Measurements from ENCODE around the gene NDUFB11.

The NDUFB11 gene

DNA sequence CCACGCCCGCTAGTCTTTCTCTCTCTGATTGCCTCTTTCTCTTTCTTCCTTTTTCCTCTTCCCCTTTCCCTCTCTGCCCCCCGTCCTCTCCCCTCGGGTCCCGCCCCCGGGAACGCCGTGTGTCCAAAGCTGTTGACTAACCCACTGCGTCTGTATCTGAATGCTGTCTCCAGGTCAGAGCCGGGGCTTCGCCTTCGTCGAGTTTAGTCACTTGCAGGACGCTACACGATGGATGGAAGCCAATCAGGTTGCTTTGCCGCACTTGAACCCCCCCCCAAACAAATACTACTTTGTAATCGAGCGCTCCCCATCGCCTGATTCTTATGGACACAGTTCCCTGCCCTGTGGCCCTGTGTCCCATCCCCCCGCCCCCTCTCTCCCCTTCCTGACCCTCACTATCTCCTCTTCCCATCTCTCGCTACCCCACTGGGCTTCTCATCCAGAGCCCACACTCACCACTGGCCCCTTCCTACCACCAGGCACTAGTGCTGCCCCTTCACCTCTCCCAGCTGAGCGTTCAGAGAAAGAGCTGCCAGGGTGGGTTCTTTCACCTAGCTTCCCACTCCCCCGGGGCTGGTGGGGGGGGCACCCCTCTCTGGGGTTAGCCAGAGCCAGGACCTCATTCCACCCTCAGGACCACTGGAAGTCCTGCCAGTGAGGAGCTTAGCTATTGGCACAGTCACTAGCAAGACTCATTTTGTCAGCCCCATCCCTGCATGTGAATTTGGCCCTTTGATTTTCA is 30.5 kb upstream of the NDUFB11 start:
- TF ChIP-seq, protein P1, sequence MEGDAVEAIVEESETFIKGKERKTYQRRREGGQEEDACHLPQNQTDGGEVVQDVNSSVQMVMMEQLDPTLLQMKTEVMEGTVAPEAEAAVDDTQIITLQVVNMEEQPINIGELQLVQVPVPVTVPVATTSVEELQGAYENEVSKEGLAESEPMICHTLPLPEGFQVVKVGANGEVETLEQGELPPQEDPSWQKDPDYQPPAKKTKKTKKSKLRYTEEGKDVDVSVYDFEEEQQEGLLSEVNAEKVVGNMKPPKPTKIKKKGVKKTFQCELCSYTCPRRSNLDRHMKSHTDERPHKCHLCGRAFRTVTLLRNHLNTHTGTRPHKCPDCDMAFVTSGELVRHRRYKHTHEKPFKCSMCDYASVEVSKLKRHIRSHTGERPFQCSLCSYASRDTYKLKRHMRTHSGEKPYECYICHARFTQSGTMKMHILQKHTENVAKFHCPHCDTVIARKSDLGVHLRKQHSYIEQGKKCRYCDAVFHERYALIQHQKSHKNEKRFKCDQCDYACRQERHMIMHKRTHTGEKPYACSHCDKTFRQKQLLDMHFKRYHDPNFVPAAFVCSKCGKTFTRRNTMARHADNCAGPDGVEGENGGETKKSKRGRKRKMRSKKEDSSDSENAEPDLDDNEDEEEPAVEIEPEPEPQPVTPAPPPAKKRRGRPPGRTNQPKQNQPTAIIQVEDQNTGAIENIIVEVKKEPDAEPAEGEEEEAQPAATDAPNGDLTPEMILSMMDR (IDR thresholded peaks at IDR 0.05; ENCODE audit: low read depth, low read length, missing control alignments) = no peak

DNA sequence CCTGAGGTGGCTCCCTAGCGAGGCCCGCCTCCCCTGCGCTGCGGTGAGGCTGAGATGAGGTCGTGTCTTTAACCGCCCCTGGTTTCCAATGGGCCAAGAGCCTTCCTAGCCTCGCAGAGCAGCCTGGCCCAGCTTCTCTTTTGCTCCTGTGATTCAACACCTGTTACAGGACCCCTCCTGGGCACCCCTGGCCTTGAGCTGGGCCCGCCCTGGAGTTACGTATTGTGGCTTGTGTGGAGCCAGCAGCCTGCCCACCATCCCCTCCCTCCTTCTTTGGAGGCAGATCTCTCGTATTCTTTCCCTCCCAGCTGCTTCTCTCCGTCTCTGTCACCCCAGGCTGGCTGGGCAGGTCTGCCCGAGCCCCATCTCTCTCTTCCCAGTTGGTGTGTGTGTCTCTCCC is 29.9 kb upstream of the NDUFB11 start:
- DNase-seq (ENCODE audit: low read depth) = no peak
- no peak overlapping the region for H3K4me3 ChIP-seq (ENCODE audit: low read depth, low read length)
- TF ChIP-seq, protein P1 (IDR thresholded peaks at IDR 0.05; ENCODE audit: low read depth, low read length, missing control alignments) = no peak

More for the DNA sequence above, 30.5 kb upstream of the NDUFB11 start:
- DNase-seq (ENCODE audit: low read depth) = no peak
- no peak overlapping the region for H3K4me3 ChIP-seq (ENCODE audit: low read depth, low read length)

DNA sequence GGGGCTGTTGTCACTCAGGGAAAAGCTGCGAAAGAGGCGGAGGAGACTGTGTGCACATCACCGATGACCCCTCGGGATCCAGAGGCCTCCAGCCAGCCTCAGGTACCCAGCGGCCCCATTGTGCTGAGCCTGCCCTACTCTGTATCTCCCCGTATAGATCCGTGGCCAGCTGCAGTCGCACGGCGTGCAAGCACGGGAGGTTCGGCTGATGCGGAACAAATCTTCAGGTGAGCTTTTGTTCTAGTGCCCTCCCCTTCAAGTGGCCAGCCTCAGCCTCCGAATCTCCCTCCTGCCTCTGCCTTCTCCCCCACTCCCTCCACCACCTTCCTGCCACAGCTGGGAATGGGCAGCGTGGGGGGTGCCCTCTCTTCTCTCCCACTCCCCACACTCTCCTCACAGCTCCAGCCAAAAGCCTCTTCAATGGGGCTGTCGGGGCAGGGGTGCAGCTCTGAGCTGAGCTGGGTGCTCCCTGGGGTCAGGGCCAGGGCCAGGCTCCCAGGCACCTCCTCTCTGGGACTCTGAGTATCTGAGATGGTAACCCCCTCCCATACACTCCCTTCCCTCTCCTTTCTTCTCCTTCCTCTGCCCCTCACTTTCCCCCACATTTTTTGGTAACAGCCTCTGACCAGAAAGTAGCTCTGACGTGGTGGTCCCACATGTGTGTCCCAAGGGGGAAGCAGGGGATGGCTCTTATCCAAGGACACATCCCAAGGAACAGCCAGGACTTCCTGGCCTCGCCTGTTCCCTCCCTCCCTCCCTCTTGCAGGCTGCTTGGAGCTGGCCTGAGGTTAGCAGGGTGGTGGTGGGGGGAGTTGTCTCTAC is 28.7 kb upstream of the NDUFB11 start:
- TF ChIP-seq, protein P1 (IDR thresholded peaks at IDR 0.05; ENCODE audit: low read depth, low read length, missing control alignments) = no peak
- DNase-seq (ENCODE audit: low read depth) = no peak

DNA sequence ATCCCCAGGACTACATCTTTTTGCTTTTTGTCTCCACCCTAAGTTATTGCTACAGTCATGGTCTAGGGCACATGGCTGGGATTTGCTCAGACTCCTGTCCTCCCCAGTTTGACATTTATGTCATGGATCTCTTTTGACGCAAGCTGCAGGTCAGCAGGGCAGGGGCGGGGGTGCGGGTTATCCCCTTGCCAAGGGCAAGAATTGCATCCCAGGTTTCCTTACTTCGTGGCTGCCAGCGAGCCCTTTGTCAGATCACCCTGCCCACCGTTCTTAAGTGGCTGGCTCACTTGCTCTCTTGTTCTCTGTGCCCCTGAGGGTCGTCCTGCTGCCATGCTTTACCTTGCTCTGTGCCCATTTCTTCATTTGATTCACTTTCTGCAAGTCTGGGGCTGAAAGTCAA is 28.0 kb upstream of the NDUFB11 start:
- DNase-seq (ENCODE audit: low read depth) = no peak
- no peak overlapping the region for H3K4me3 ChIP-seq (ENCODE audit: low read depth, low read length)
- TF ChIP-seq, protein P1 (IDR thresholded peaks at IDR 0.05; ENCODE audit: low read depth, low read length, missing control alignments) = no peak

More for the DNA sequence above, 28.7 kb upstream of the NDUFB11 start:
- H3K4me3 ChIP-seq (ENCODE audit: low read depth, low read length) = no peak overlapping the region

DNA sequence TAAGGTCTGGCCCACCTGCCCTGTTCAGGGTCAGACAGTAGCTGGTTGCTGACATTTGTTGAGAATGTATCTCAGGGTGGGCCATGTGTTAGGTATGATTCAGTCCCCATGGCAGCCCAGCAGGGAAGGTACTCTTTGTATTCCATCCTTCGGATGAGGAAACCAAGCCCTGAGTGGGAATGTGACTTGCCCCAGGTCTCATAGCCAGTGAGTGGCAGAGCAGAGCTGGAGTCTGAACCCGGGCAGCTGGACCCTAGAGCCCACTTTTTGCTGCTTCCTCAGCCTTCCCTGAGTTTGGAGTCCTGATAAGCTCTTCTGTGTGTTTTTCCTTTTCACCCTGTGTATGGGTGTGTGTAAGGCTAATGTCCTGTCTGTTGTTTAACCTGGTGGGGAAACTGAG is 27.5 kb upstream of the NDUFB11 start:
- DNase-seq (ENCODE audit: low read depth) = no peak
- TF ChIP-seq, protein P1 (IDR thresholded peaks at IDR 0.05; ENCODE audit: low read depth, low read length, missing control alignments) = no peak
- H3K4me3 ChIP-seq (ENCODE audit: low read depth, low read length) = no peak overlapping the region

DNA sequence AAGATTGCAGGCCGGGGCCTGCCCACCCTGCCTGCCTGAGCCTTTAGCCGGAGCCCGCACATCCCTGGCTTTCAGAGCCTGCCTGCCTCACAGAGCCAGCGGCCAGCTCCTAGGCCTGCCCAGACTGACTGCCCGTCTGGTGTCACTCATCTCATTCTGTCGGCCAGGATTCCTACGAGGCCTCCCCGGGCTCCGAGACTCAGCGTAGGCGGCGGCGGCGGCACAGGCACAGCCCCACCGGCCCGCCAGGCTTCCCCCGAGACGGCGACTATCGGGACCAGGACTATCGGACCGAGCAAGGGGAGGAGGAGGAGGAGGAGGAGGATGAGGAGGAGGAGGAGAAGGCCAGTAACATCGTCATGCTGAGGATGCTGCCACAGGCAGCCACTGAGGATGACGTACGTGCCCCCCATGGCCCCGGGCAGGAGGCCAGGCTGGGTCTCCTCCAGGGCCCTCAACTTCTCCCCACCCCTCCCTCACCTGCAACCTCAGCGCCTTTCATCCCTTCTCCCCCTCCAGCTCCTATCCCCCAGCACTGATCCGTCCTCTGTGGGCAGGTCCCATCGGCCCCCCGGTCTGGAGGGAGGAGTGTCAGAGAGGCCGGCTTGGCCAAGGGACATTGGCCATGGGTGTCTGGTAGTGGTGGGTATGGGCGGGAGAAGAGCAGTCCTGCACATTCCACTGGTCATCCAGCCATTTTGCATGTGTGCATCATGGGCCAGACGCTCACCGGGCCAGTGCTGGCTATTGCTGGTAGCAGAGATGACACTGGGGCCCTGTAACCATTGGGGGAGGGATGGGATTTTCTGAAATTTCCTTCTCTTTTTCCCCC is 26.6 kb upstream of the NDUFB11 start:
- TF ChIP-seq, protein P1 (IDR thresholded peaks at IDR 0.05; ENCODE audit: low read depth, low read length, missing control alignments) = no peak
- no peak for DNase-seq (ENCODE audit: low read depth)
- H3K4me3 ChIP-seq (ENCODE audit: low read depth, low read length) = no peak overlapping the region
